SK-N-SH treated with all-trans-retinoic acid at 6 μM for 48 hours (cell line): ENCODE results near the gene EML5.

ENCODE experiments used
- ESRRG ChIP-seq: fragments of 250-450 bp; sonication (Bioruptor Pico); IDR thresholded peaks from 2 replicates; pipeline ENCODE4 v1.6.1; 2021; ENCODE audit warnings: mild to moderate bottlenecking
- GLIS3 ChIP-seq: fragments of 250-450 bp; sonication (Bioruptor Pico); IDR thresholded peaks from 2 replicates; pipeline ENCODE4 v1.5.0; 2020; ENCODE audit warnings: mild to moderate bottlenecking, moderate library complexity
- POU6F1 ChIP-seq: fragments of 250-450 bp; sonication (Bioruptor Pico); IDR thresholded peaks from 2 replicates; pipeline ENCODE4 v1.8.0; 2021; ENCODE audit warnings: low read depth, mild to moderate bottlenecking, moderate library complexity, borderline replicate concordance
- PPARA ChIP-seq: fragments of 250-450 bp; sonication (Bioruptor Pico); IDR thresholded peaks from 2 replicates; pipeline ENCODE4 v1.5.0; 2020; ENCODE audit warnings: mild to moderate bottlenecking, borderline replicate concordance
- RARB ChIP-seq: fragments of 250-450 bp; sonication (Bioruptor Pico); IDR thresholded peaks from 2 replicates; pipeline ENCODE4 v1.8.0; 2021; ENCODE audit warnings: mild to moderate bottlenecking, moderate library complexity
- SNAI2 ChIP-seq: fragments of 250-450 bp; sonication (Bioruptor Pico); IDR thresholded peaks from 2 replicates; pipeline ENCODE4 v1.5.0; 2020; ENCODE audit warnings: mild to moderate bottlenecking, moderate library complexity
- TOX ChIP-seq: fragments of 250-450 bp; sonication (Bioruptor Pico); IDR thresholded peaks from 2 replicates; pipeline ENCODE4 v1.8.0; 2021; ENCODE audit warnings: mild to moderate bottlenecking, moderate library complexity, borderline replicate concordance
- ZC3H10 ChIP-seq: fragments of 250-450 bp; sonication (Bioruptor Pico); IDR thresholded peaks from 2 replicates; pipeline ENCODE4 v1.5.1; 2021; ENCODE audit warnings: mild to moderate bottlenecking, moderate library complexity
- ZFP30 ChIP-seq: fragments of 450-650 bp; formaldehyde crosslinking; IDR thresholded peaks from 2 replicates; pipeline ENCODE4 v1.5.0; 2022; ENCODE audit warnings: mild to moderate bottlenecking, moderate library complexity
- ZNF70 ChIP-seq: fragments of 450-650 bp; formaldehyde crosslinking; IDR thresholded peaks from 2 replicates; pipeline ENCODE4 v1.5.0; 2020; ENCODE audit warnings: mild to moderate bottlenecking, moderate library complexity
- ZNF8 ChIP-seq: fragments of 450-650 bp; formaldehyde crosslinking; IDR thresholded peaks from 2 replicates; pipeline ENCODE4 v1.5.0; 2020; ENCODE audit warnings: mild to moderate bottlenecking, moderate library complexity
- TF ChIP-seq, protein P1 (sequence below): fragments of 250-450 bp; sonication (Bioruptor Pico); IDR thresholded peaks from 2 replicates; pipeline ENCODE4 v1.8.0; 2020; ENCODE audit warnings: mild to moderate bottlenecking, moderate library complexity, borderline replicate concordance

DNA sequence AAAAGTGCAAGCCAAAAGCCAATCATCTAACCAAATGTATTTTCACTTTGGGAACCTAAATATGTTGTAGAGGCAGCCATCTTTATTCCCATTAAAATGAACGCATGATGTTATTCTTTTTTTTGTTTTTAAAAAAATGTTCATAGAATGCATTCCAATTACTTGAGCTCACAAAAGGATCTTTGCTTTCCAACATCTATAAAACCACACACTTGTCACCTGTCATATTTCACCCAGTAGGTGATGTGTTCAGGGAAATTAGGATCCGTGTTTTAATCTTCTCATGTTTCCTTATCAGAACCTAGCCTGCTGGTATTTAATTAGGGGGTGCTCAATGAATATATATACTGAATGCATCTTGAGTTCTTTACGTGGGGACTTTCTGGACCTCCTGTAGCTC lies 45.3 kb upstream of the EML5 start:
- no peak for TF ChIP-seq TOX (CRISPR knock-in tag)
- TF ChIP-seq SNAI2 (CRISPR knock-in tag) = no peak
- TF ChIP-seq POU6F1 = no peak
- TF ChIP-seq ZNF70 (CRISPR knock-in tag) = no peak
- TF ChIP-seq, protein P1, sequence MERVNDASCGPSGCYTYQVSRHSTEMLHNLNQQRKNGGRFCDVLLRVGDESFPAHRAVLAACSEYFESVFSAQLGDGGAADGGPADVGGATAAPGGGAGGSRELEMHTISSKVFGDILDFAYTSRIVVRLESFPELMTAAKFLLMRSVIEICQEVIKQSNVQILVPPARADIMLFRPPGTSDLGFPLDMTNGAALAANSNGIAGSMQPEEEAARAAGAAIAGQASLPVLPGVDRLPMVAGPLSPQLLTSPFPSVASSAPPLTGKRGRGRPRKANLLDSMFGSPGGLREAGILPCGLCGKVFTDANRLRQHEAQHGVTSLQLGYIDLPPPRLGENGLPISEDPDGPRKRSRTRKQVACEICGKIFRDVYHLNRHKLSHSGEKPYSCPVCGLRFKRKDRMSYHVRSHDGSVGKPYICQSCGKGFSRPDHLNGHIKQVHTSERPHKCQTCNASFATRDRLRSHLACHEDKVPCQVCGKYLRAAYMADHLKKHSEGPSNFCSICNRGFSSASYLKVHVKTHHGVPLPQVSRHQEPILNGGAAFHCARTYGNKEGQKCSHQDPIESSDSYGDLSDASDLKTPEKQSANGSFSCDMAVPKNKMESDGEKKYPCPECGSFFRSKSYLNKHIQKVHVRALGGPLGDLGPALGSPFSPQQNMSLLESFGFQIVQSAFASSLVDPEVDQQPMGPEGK (CRISPR knock-in tag) = no peak
- TF ChIP-seq ESRRG (CRISPR knock-in tag) = no peak
- TF ChIP-seq PPARA = no peak
- TF ChIP-seq RARB = no peak
- TF ChIP-seq ZC3H10 (CRISPR knock-in tag) = no peak
- TF ChIP-seq GLIS3 = no peak
- no peak for TF ChIP-seq ZNF8 (CRISPR knock-in tag)
- TF ChIP-seq ZFP30 (CRISPR knock-in tag) = no peak
